COR-L47 (cell line): ENCODE measurements around the gene KRAS.

Experiments used
- DNase-seq: peaks from one replicate; lab custom pipeline; 2025; lab: John Stamatoyannopoulos, UW

The KRAS gene

DNA sequence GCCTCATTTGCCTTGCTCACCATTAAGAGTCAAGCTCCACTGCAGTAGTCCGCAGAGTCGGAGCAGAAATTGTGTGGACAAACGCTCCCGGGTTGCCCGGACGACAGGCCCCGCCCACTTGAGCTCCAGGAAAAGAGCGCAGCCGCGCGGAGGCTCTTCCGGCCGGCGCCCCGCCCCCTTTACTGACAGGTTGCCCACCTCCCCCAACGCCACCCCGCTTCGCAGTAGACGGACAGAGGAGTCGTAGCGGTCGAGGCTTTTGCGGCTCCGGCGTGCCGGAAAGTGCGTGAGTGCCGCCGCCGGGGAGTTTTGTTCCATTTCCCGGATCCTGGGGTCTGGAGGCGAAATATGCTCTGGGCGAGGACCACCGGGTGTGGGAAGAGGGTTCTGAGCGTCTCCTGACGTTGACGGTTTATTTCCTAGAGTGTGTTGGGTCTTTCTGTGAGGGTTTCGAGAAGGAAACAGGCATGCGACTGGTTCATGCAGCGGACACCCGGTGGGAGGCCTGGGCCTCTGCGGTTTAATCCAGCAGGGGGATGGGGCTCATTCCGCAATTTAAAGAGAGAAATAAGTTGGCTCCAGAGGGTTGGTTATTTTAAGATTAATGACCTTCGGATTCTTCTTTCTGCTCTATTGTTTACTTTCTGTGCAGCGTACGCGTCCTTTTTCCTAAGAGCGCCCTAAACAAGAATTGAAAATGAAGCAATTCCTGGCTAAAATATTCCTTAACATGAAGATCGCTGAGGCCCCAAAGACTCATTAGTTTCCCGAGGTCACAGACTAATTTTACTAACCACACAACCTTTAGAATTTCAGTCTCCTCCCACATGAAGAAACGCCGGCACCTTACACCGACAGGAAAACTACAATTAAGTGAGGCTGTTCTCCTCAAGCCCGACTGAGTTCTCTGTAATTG lies 55.4 kb downstream of the KRAS start, which contains the start of the genes DNAI7 and ETFRF1:
Gene DNAI7, minus strand, starts transcription at position 105 of the 916 bp plus-strand sequence. Its CDS starts 82 bp downstream, at position 23.
Gene ETFRF1, plus strand, starts transcription at position 182 of the 916 bp plus-strand sequence. CDS start 8,720 bp downstream, outside the sequence.
- peak; percentile 90 for DNase-seq

DNA sequence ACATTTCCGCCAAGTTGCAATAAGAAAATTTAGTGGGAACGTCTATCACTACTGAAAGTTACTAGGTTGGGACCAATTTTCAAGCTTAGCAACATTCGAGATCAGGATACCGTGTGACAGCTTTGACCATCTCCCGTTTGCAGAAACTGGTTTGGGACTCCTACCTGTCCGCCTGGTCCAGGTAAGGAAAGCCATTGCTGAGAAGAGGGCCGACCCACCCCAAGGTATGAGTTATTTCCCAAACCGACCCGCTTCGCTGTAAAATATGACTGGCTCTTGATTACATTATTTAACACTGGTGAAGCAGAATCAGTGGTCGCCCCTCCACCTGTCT lies 56.0 kb downstream of the KRAS start:
- DNase-seq, result no peak

DNA sequence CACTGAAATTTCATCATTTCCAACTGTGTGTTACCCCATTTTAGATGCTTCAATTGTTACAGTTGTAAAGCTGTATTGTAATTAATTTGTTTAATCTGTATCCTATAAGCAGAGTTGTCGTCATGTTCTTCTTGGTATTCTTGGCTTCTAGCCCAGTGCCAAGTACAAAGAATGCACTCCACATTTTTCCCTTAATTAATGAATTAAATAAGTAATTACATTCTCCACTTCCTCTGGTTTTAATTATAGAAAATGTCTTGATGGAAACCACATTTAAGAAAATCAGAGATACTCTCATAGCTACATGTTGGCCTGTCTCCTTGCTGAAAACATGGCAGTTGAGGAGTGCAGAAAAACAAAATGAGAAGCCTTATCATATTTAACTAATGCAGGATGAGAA lies 56.5 kb downstream of the KRAS start:
- DNase-seq, result no peak

DNA sequence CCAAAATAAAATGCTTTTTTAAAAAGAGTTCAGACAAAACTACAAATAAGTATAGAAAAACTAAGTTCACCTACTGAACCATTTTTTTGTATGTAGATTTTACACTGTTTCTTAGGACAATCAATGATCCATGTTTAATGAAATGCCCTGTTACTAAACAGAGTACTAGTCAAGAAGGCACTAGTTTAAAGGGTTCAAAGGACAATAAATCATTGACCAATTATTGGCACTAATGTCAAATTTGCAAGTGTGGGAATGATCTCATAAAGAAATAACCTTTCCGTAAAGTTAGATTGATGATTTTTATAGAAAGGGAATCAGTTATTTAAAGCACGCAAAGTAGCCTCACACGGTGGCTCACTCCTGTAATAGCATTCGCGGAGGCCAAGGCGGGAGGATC lies 59.9 kb downstream of the KRAS start:
- no peak for DNase-seq

DNA sequence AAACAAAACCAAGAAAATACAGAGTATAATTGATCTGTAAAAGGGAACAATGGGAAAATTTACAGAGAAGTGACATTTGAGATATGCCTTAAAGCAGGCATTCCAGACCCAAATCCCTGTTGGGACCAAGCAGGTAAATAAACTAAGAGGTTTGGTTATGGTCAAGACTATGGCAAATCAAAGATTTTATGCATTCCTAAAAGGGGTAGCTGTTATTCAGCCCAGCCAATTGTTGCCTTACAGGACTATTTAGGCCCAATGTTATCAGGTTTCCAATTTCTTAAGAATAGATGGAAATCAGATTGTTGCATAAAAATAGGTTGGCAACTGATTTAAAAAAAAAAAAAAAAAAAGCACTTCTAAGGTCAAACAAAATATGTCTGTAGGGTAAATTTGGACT lies 61.1 kb downstream of the KRAS start:
- no peak for DNase-seq

DNA sequence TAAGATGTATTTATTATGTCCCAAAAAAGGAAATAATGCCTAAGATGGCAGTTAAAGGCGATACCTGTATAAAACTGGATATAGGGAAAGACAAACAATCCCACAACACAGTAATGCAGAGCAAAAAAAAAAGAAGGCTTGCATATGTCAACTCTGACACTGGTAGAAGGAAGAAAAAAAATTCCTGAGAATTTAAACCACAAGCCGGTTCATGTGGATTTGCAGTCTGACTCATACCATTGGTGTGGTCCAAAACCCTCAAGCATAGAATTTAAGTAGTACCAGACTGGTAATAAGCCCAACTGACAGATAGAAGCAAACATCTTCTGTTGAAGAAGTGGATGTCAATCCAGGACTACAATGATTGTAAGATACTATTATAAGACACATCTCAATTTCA lies 62.9 kb downstream of the KRAS start:
- no peak for DNase-seq

DNA sequence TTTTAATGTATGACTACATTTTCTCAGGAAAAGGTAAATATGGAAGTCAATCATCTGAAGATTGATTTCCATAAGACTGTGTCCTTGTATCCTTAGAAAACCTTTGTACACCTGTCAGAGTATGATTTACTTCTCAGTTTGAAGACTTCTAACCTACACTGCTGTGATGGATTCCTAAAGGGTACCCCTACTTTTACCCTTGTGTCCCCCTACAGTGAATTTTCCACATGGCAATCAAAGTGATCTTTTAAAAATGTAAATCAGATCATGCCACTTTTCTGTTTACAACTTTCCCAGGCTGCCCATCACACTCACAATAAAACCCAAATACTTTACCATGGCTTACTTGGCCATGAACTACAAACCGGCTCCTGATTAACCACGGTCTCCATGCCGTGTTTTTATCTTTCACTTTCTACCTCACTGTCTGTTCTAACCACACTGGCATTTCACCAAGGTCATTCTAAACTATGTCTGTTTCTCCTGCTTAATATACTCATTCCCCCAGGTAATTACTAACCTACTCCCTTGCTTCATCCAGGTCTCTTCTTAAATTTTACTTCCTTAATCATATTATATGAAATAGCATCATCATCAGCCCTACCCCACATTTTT lies 63.8 kb downstream of the KRAS start:
- no peak for DNase-seq

DNA sequence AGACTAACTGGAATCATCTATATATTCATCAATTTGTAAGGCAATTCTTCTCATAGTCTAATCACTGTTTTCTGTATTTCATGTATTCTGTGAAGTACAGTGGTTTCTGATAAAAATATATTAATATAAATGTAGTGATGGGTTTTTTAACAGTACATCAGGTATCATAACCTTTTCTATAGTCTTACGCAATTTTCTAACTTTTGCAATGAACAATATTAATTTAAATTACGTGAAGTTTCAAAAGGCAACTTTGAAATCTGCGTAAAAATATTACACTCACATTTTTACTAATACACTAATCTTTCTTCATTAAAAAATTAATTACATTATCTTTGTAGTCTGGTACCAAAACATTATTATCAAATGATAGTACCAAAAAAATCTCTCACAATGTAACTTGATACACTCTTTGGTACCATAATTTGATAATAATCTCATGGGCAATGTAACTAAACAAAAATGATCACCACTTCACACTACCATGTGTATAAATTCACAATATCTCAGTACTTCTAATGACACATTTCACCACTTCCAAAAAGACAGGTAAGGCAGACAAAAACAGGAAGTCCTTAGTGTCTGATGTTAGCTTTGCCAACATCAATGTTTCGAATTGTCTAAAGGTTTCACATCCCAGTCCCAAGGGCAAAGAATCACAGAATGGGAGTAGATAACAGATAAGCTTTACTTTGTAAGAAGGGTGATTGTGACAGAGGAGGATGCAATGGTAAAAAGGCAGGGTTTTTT lies 64.5 kb downstream of the KRAS start:
- DNase-seq, result no peak

DNA sequence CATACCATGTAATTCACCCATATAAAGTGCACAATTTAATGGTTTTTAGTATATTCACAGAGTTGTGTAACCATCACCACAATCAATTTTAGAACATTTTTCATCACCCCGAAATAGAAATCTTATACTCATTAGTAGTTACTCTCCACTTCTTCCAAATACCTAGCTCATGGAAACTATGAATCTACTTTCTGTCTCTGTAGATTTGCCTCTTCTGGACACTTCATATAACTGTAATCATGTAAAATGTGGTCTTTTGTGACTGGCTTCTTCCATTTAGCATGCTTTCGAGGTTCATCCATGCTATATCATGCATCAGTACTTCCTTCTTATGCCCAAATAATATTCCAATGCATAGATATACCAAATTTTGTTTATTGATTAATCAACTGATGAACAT lies 66.6 kb downstream of the KRAS start:
- no peak for DNase-seq

DNA sequence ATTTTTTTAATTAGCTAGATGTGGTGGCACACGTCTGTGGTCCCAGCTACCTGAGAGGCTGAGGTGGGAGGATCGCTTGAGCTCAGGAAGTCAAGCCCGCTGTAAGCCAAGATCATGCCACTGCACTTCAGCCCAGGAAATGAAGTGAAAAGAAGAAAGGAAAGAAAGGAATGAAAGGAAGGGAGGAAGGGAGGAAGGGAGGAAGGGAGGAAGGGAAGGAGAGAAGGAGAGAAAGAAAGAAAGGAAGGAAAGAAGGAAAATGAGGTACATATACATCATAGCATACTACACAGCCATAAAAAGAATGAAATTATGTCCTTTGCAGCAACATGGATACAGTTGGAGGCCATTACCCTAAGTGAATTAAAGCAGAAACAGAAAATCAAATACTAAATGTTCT lies 68.0 kb downstream of the KRAS start:
- no peak for DNase-seq

DNA sequence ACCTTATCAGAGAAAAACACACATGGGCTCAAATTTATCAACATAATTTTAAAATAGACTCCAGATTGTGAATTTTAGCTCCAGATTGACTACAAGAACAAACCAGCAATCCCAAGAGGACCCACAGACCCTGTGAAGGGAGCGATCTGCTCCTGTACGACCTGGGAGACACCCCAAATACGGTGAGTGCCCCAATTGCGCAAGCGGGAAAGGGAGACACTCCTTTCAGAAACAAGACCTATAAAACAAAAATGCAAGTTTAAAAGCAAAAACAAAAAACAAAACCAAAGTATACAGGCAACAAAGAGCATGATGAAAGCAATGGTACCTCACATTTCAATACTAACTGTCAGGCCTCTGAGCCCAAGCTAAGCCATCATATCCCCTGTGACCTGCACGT lies 87.9 kb downstream of the KRAS start:
- no peak for DNase-seq

DNA sequence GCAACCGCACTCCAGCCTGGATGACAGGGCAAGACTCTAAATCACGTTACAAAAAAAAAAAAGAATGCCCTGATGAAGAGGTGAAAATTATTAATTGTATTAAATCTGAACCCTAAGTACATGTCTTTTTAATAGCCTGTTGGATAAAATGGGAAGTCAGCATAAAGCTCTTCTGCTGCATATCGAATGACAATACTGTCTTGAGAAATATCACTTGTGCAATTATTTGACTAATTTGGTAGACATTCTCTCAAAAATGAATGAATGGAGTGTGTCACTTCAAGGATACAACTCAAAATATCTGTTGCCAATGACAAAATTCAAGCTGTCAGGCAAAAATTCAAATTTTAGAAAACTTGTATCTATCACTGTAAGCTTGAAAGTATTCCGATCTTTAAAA lies 94.7 kb downstream of the KRAS start:
- DNase-seq, result no peak

DNA sequence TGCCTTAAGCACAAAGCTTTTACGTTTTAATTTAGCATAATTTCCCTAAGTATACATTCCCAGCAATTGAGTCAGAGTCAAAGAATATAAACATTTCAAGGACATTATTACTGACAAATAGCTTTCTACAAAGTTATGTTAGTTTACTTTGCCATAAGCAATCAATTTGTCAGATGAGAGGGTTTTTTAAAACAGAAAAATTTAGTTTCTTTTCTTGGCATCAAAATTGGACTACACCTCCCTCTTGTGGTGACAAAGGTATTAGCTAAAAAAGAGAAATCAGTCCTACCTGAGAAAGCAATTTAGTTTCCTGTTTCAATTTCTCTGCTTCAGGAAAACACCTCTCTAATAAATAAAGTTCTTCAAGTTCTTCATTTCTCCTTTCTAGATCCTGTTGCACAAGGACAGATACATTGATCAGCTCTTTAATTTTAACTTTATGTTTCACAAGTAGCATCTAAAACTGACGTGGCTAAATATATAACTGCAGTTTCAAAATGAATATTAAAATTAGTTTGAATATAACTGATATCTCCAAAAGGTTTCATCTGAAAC lies 95.6 kb downstream of the KRAS start:
- DNase-seq, result no peak
